B cell (primary cell): ENCODE measurements around the gene CCDC80. TPM values are rescaled to one million over a fixed set of nuclear protein-coding genes. Genes with fewer than 3 reads are reported as not detected.

Experiments
- ATAC-seq: fragments of 200-7000 bp; cut with Tn5 transposase; one replicate; pipeline ENCODE4 v1.10.0; 2021; ENCODE audit warnings: low read depth, mild to moderate bottlenecking, moderate number of reproducible peaks, moderate library complexity
- CTCF ChIA-PET: fragments of 350-600 bp; sonication (Branson Sonifier 250); formaldehyde crosslinking; loops from one replicate; lab custom pipeline; 2021; ENCODE audit warnings: antibody characterized with exemption, inconsistent platforms; lab: Charles Lee
- POLR2A ChIA-PET: fragments of 350-600 bp; sonication (Branson Sonifier 250); formaldehyde crosslinking; loops from one replicate; lab custom pipeline; 2021; ENCODE audit warnings: antibody characterized with exemption; lab: Charles Lee
- DNase-seq: peaks from one replicate; pipeline ENCODE4 v3.0.0; 2013
- H2AFZ ChIP-seq: 2 replicates; pipeline ENCODE4 v1.6.1; 2012; ENCODE audit warnings: mild to moderate bottlenecking, low read depth, low read length; ENCODE audit not compliant: insufficient read depth, poor library complexity, severe bottlenecking
- H3K27ac ChIP-seq, 2 donors: 1 replicate in 1 of 2; 2 replicates in 1 of 2; pipeline ENCODE4 v1.5.1; 2012 to 2013; ENCODE audit warnings: low read length in 2 of 2, mild to moderate bottlenecking in 2 of 2, moderate library complexity in 1 of 2
- H3K27me3 ChIP-seq, 4 experiments: fragments of 200-600 bp in 1 of 4; sonication (generic) in 1 of 4; replicated peaks in 1 of 4; 1 replicate in 2 of 4; 2 replicates in 2 of 4; pipeline versions ENCODE4 v1.6.1 to v1.7.0; 2013 to 2016; ENCODE audit warnings: low read length in 3 of 4, mild to moderate bottlenecking in 2 of 4, mixed read lengths in 1 of 4, moderate library complexity in 1 of 4; ENCODE audit not compliant: insufficient read depth in 4 of 4, control insufficient read depth in 3 of 4; ENCODE audit errors: control extremely low read depth in 1 of 4
- H3K36me3 ChIP-seq, 2 experiments: replicated peaks in 1 of 2; 1 replicate in 1 of 2; 2 replicates in 1 of 2; pipeline versions ENCODE4 v1.6.1 to v1.7.1; 2013; ENCODE audit warnings: low read length in 1 of 2; ENCODE audit not compliant: insufficient read depth in 2 of 2, control insufficient read depth in 1 of 2; ENCODE audit errors: control extremely low read depth in 1 of 2, extremely low read depth in 1 of 2
- H3K4me1 ChIP-seq, 2 donors: fragments of 200-600 bp in 1 of 2; sonication (generic) in 1 of 2; 1 replicate in 1 of 2; 2 replicates in 1 of 2; pipeline versions ENCODE4 v1.5.1 to v1.6.1; 2013 to 2017; ENCODE audit warnings: low read length in 2 of 2; ENCODE audit not compliant: control insufficient read depth in 2 of 2, insufficient read depth in 2 of 2
- H3K4me2 ChIP-seq: replicated peaks from 2 replicates; pipeline ENCODE3; 2012; ENCODE audit warnings: mild to moderate bottlenecking, low read depth, low read length; ENCODE audit not compliant: poor library complexity, severe bottlenecking
- H3K4me3 ChIP-seq, 5 experiments: fragments of 200-600 bp in 1 of 5; sonication (generic) in 1 of 5; 1 replicate in 3 of 5; 2 replicates in 2 of 5; pipeline versions ENCODE4 v1.5.1 to v1.7.0; 2011 to 2016; ENCODE audit warnings: low read length in 4 of 5, mild to moderate bottlenecking in 4 of 5, low read depth in 2 of 5, control low read depth in 1 of 5, moderate library complexity in 1 of 5; ENCODE audit not compliant: insufficient read depth in 1 of 5; ENCODE audit errors: control extremely low read depth in 1 of 5, extremely low read depth in 1 of 5
- H3K79me2 ChIP-seq: fragments of 200-600 bp; sonication (generic); one replicate; pipeline ENCODE4 v1.6.0; 2016; ENCODE audit warnings: low read length; ENCODE audit not compliant: control insufficient read depth, insufficient read depth
- H3K9ac ChIP-seq: fragments of 200-600 bp; sonication (generic); 2 replicates; pipeline ENCODE4 v1.6.1; 2017; ENCODE audit warnings: mild to moderate bottlenecking, low read length, moderate library complexity
- H3K9me3 ChIP-seq, 3 donors: one replicate each; pipeline versions ENCODE4 v1.6.1 to v1.7.1; 2013; ENCODE audit warnings: low read length in 2 of 3; ENCODE audit not compliant: control insufficient read depth in 2 of 3, insufficient read depth in 1 of 3; ENCODE audit errors: control extremely low read depth in 1 of 3
- H4K20me1 ChIP-seq: 2 replicates; pipeline ENCODE4 v1.6.0; 2012; ENCODE audit warnings: mild to moderate bottlenecking, low read length; ENCODE audit not compliant: insufficient read depth, control insufficient read depth, poor library complexity, severe bottlenecking
- H3K27ac Mint-ChIP-seq: one replicate; pipeline ENCODE4 v1.8.0; 2021; ENCODE audit warnings: mixed read lengths
- H3K27me3 Mint-ChIP-seq: one replicate; pipeline ENCODE4 v1.8.0; 2021; ENCODE audit warnings: mixed read lengths
- H3K4me1 Mint-ChIP-seq: one replicate; pipeline ENCODE4 v1.8.0; 2021; ENCODE audit warnings: mixed read lengths
- H3K4me3 Mint-ChIP-seq: one replicate; pipeline ENCODE4 v1.8.0; 2021; ENCODE audit warnings: mixed read lengths
- H3K9me3 Mint-ChIP-seq: one replicate; pipeline ENCODE4 v1.8.0; 2022; ENCODE audit warnings: mixed read lengths; ENCODE audit not compliant: insufficient read depth
- CTCF ChIP-seq: fragments of 200-600 bp; IDR thresholded peaks from one replicate; pipeline ENCODE4 v1.8.0; 2022; ENCODE audit warnings: antibody characterized with exemption, mild to moderate bottlenecking
- EZH2 ChIP-seq: IDR thresholded peaks from 2 replicates; pipeline ENCODE4 v1.6.1; 2012; ENCODE audit warnings: borderline replicate concordance, low read depth, mild to moderate bottlenecking, moderate library complexity, low read length; ENCODE audit not compliant: insufficient read depth, poor library complexity, severe bottlenecking
- WGBS: methylation state at CpG from one replicate; pipeline ENCODE4 v1.1.5; 2013; ENCODE audit warnings: missing lambda C conversion rate; ENCODE audit not compliant: insufficient coverage; 5-methylcytosine and 5-hydroxymethylcytosine counted together
- intact Hi-C: fragments of 100-400 bp; cut with micrococcal nuclease; formaldehyde crosslinking; loops from one replicate; pipeline ENCODE4 v1.10.0; 2022
- polyA plus RNA-seq: library from polyadenylated mRNA; depleted of rRNA; stranded (reverse); fragments of >200 nt; gene quantifications from 2 replicates; pipeline ENCODE4 v1.2.3, GENCODE V29; 2012
- total RNA-seq, 2 donors: library from RNA; stranded (reverse); fragments of 120-200 nt in 1 of 2; gene quantifications; 1 replicate in 1 of 2; 2 replicates in 1 of 2; pipeline versions ENCODE4 v1.2.3 to v1.2.4, GENCODE V29; 2013 to 2022

CCDC80 gene
- total and polyA plus RNA-seq, 2 donors (not counting 1 experiment from before 2014, with no cell fraction given): under 0.01 TPM; not detected in 1

GRCh38 chr3:112629425-112629824, 11.5 kb downstream of the CCDC80 start:
- Mint-ChIP-seq H3K4me1 (no peaks in the 10 kb centered on the region), H3K4me3 (no peak overlapping the region), H3K27me3 (no peaks in the 10 kb centered on the region), H3K27ac (no peak overlapping the region), H3K9me3 (no peaks in the 10 kb centered on the region)
- intact Hi-C loops: no loop called here
- no peaks in the 10 kb centered on the region for H3K79me2 ChIP-seq
- H3K36me3 ChIP-seq: no peaks in the 10 kb centered on the region
- WGBS: 72% methylated on average over 7 of the region's 7 CpGs
- CTCF ChIA-PET: interaction anchor here (1.1 to 1.7 kb wide), 2 partner anchors 13 to 350 kb away, joined by 3 to 7 read pairs; no protein-coding TSS in a partner anchor
- no peaks in the 10 kb centered on the region for H4K20me1 ChIP-seq
- no peak overlapping the region for H2AFZ ChIP-seq
- TF ChIP-seq EZH2 (no peak), CTCF (no peak)
- no peak overlapping the region for H3K27ac ChIP-seq
- no peaks in the 10 kb centered on the region for H3K27me3 ChIP-seq
- POLR2A ChIA-PET: no interaction called here
- H3K4me1 ChIP-seq: no peaks in the 10 kb centered on the region
- no peak overlapping the region for H3K9ac ChIP-seq
- ATAC-seq (no peak), DNase-seq (no peak)
- H3K9me3 ChIP-seq: no peaks in the 10 kb centered on the region
- no peak overlapping the region for H3K4me3 ChIP-seq
- H3K4me2 ChIP-seq: no peak overlapping the region

DNA sequence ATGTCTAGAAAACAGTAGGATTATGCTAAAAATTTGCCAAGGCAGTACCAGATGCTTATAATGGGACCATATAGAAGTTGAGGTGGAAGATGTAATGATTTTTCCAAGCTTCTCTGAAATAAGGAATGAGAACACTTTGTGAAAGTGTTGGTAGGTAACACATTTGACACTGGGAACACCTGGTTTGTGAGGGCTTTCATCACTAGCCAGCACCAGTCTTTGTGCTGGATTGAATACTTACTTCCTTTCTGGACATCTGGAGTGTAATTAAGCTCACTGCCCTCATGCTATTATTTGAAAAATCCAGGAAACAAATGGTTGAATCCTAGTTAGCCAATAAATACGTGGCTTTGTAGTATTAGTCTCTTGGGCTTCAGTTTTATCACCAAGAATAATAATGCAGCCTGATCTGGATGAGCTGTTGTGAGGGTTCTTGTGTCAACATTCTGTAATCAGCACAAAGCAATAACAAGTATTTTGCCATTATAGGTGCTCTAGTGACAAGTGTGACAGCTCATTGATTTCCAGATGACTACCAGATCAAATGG, 12.9 kb downstream of the CCDC80 start:
- Histone ChIP-seq H3K79me2 (no peaks in the 10 kb centered on the region), H3K9me3 (no peaks in the 10 kb centered on the region), H4K20me1 (no peaks in the 10 kb centered on the region), H3K4me2 (no peak overlapping the region), H2AFZ (no peak overlapping the region), H3K4me3 (no peak overlapping the region), H3K27me3 (no peaks in the 10 kb centered on the region), H3K36me3 (no peaks in the 10 kb centered on the region), H3K4me1 (no peaks in the 10 kb centered on the region), H3K9ac (no peak overlapping the region), H3K27ac (no peak overlapping the region)
- no peak overlapping the region for H3K4me3 Mint-ChIP-seq
- H3K27ac Mint-ChIP-seq: no peak overlapping the region
- CTCF ChIA-PET: interaction anchor here (1.0 to 1.2 kb wide), 2 partner anchors 10 to 15 kb away, joined by 4 read pairs; no protein-coding TSS in a partner anchor
- DNase-seq: no peak
- POLR2A ChIA-PET: no interaction called here
- TF ChIP-seq EZH2 (no peak), CTCF (no peak)
- WGBS: no CpG with 5 or more reads among the region's 1 CpG
- no peaks in the 10 kb centered on the region for H3K9me3 Mint-ChIP-seq
- H3K4me1 Mint-ChIP-seq: no peaks in the 10 kb centered on the region
- intact Hi-C loops: no loop called here
- no peak for ATAC-seq
- no peaks in the 10 kb centered on the region for H3K27me3 Mint-ChIP-seq
